ENCODE results near the gene CYS1.

DNA sequence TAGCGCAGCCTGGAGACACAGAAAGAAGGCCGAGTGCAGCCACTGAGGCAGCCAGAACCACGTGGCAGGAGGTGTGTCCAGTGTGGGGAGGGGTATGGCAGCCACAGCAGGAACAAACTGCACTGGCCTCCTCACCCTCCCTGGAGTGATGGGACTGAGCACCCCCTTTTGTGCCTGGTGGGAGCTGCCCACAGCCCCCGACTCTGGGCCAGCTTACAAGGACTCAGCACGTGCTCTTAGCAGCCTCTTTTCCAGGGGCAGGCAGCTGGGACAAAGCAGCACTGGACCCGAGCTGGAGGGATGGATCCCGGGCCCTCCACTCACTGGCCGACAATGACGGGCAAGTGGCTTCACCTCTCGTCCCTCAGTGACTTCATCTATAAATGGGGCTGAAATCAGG, 42.1 kb downstream of the CYS1 start:
- TF ChIP-seq GTF2I (CRISPR knock-in tag; conservative IDR thresholded peaks at IDR 0.05) = no peak
- TF ChIP-seq, protein P1, sequence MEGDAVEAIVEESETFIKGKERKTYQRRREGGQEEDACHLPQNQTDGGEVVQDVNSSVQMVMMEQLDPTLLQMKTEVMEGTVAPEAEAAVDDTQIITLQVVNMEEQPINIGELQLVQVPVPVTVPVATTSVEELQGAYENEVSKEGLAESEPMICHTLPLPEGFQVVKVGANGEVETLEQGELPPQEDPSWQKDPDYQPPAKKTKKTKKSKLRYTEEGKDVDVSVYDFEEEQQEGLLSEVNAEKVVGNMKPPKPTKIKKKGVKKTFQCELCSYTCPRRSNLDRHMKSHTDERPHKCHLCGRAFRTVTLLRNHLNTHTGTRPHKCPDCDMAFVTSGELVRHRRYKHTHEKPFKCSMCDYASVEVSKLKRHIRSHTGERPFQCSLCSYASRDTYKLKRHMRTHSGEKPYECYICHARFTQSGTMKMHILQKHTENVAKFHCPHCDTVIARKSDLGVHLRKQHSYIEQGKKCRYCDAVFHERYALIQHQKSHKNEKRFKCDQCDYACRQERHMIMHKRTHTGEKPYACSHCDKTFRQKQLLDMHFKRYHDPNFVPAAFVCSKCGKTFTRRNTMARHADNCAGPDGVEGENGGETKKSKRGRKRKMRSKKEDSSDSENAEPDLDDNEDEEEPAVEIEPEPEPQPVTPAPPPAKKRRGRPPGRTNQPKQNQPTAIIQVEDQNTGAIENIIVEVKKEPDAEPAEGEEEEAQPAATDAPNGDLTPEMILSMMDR (IDR thresholded peaks at IDR 0.05) = no peak
- TF ChIP-seq MYBL2 (CRISPR knock-in tag; IDR thresholded peaks at IDR 0.05) = no peak
- no peak for TF ChIP-seq STAT6 (CRISPR knock-in tag; conservative IDR thresholded peaks at IDR 0.05; ENCODE audit: low read depth)
- TF ChIP-seq, protein P2, sequence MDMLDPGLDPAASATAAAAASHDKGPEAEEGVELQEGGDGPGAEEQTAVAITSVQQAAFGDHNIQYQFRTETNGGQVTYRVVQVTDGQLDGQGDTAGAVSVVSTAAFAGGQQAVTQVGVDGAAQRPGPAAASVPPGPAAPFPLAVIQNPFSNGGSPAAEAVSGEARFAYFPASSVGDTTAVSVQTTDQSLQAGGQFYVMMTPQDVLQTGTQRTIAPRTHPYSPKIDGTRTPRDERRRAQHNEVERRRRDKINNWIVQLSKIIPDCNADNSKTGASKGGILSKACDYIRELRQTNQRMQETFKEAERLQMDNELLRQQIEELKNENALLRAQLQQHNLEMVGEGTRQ (CRISPR knock-in tag; IDR thresholded peaks at IDR 0.05) = no peak
- TF ChIP-seq ELF4 (CRISPR knock-in tag; IDR thresholded peaks at IDR 0.05; ENCODE audit: low read depth) = no peak
- TF ChIP-seq NFYB (CRISPR knock-in tag; conservative IDR thresholded peaks at IDR 0.05; ENCODE audit: low read depth) = no peak
